Measurements from ENCODE around the gene SH3BGR.
"Not testable (repeated sequence)": the region's sequence is repeated elsewhere in the genome, so short reads cannot be mapped to it uniquely, and the experiment has no call there.

Gene SH3BGR

GRCh38 chr21:39451332-39452206 is at the start of gene SH3BGR:
Gene SH3BGR, plus strand, starts transcription at chr21:39451970. Its CDS starts 127 bp downstream, at chr21:39452097.
- no peak for DNase-seq (ENCODE audit: low read depth, low spot score)

DNA sequence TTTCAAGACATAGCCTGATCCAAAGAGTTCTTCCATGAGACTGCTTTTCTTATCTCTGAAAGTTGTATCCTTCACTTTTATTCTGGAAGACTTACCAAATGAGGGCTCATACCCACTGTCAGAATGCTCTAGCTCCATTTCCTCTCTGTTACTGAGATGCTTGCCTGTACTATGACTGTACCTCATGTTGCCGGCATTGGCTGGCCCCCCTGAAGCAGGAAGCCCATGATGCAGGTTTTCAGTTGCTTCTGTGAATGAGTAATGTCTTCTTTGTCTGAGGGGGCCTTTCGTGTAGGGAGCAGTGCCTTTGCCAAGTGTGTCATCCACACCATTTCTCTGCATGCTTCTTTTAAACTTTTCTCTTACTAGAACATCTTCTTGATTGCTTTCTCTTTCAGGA is 45.7 kb upstream of the SH3BGR start:
- DNase-seq (ENCODE audit: low read depth, low spot score): no peak

DNA sequence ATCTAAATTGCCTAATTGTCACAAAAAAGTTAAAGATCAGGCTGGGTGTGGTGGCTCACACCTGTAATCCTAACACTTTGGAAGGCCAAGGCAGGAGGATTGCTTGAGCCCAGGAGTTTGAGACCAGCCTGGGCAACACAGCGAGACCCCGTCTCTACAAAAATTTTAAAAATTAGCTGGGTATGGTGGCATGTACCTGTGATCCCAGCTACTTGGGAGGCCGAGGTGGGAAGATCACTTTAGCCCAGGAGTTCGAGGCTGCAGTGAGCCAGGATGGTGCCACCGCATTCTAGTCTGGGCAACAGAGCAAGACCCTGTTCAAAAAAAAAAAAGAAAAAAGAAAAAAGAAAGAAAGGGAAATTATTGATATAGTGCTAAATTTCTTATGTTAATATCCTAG is 32.6 kb upstream of the SH3BGR start:
- not testable (repeated sequence) for DNase-seq (ENCODE audit: low read depth, low spot score)

- DNase-seq (ENCODE audit: low read depth, low spot score): no peak
Observed at GRCh38 chr21:39422527-39423241, 29.1 kb upstream of the SH3BGR start.

DNA sequence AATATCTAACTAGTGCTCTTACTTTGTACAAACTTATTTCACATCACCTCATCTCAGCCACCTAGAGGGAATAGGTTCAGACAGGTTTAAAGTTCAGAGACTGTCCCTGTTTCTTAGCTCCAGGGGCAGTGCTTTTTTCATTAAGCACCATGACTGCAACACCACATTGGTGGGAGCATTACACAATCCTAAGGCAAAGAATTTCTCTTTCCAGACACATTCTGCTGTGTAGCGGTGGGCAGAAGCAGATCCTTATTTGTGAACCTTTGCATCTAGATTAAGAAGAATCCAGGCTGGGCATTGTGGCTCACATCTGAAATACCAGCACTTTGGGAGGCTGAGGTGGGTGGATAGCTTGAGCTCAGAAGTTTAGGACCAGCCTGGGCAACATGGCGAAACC is 22.3 kb upstream of the SH3BGR start:
- DNase-seq (ENCODE audit: low read depth, low spot score): no peak

- DNase-seq (ENCODE audit: low read depth, low spot score): no peak
Observed at GRCh38 chr21:39430016-39430415, 21.8 kb upstream of the SH3BGR start.

DNA sequence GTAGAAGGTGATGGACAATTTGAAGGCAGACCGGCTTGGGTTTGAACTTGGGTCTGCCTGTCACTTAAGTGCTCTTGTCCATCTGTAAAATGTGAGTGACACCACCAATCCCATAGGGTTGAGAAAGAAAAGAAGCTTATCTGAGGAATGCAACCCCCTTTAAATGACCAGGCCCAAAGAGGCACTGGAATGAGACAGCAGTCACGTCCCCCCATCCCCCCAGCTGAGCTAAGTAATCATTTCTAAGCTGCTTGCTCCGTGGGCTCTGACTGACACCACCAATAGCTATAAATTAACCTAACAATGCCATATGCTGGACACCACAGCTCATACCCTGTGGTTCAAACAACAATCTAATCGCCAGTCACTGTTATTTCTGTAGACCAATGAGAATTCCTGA is 21.3 kb upstream of the SH3BGR start:
- DNase-seq (ENCODE audit: low read depth, low spot score): no peak

DNA sequence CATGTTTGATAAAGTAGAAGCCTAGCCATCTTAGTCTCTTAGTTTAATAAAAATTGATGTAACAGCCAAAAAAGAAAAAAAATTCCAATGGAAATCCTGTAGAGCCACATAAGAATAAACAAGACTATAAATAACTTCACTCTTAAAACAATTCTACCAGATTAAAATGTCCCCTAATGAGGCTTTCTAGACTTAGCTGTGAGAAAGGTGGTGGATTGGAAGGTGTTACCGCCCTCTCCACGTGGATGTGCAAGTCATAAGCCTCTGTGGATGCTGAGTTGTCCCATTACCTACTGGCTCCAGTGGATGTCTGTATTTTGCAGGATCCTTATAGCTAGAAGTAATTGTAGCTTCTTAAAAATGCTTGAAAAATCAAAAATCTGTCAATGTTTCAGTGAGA is 20.8 kb upstream of the SH3BGR start:
- DNase-seq (ENCODE audit: low read depth, low spot score): no peak

- DNase-seq (ENCODE audit: low read depth, low spot score): no peak
Observed at GRCh38 chr21:39434950-39435349, 16.8 kb upstream of the SH3BGR start.

DNA sequence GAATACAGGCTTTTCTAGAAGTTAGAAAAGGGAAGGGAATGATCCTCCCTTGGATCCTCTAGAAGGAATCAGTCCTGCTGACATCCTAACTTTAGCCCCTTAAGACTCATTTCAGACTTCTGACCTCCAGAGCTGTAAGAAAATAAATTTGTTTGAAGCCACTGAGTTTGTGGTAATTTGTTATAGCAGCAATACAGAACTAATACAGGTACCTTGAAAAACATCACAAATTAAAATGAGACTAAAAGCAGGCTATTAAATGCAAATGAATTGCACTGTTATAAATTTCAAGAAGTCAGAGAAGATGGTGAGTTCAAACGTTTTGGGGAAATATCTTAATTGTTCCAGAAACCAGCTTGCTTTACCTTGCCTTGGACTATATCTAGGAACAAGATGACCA is 12.5 kb upstream of the SH3BGR start:
- no peak for DNase-seq (ENCODE audit: low read depth, low spot score)

DNA sequence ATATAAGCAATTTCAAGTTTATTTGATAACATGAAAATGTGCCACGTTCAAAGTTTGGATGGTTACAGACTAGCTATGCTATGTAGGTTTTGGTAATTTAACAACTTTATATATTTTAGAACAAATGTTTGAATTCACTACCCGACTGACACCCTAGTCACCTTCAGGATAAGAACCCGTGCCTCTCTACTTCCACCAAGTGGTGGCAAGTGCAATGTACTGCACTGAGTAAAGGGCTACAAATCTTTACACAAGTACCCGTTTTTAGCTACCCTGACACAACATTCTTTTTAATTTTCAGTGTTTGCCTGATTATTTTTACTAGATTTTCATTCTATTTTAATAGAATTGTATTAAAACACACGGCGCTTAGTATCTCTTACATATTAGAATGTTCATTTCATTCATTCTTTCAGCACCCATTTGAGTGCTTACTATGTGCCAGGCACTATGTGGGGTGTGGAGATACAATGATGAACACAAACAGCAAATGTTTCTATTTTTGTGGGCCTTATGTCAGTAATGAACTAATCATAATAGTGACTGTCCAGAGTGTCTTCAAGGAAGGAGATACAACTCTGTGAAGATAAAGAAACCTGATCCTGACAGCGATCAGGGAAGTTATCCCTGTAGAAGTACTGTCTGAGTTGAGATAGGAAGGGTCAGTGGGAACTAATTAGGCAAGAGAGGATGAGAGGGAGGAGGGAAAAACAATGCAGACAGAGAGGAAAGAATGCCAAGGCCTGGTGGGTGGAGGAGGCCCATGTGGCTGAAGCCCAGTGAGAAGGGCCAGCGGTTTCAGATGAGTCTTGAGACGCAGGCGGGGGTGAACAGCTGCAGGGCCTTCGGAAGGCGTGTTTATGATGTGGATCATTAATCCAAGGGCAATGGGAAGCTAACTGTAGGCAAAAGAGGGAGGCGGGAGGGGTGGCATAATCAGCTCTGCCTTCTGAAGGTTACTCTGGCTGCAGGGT is 10.0 kb upstream of the SH3BGR start:
- no peak for DNase-seq (ENCODE audit: low read depth, low spot score)

GRCh38 chr21:39444421-39445180 is 7.2 kb upstream of the SH3BGR start:
- no peak for DNase-seq (ENCODE audit: low read depth, low spot score)

DNA sequence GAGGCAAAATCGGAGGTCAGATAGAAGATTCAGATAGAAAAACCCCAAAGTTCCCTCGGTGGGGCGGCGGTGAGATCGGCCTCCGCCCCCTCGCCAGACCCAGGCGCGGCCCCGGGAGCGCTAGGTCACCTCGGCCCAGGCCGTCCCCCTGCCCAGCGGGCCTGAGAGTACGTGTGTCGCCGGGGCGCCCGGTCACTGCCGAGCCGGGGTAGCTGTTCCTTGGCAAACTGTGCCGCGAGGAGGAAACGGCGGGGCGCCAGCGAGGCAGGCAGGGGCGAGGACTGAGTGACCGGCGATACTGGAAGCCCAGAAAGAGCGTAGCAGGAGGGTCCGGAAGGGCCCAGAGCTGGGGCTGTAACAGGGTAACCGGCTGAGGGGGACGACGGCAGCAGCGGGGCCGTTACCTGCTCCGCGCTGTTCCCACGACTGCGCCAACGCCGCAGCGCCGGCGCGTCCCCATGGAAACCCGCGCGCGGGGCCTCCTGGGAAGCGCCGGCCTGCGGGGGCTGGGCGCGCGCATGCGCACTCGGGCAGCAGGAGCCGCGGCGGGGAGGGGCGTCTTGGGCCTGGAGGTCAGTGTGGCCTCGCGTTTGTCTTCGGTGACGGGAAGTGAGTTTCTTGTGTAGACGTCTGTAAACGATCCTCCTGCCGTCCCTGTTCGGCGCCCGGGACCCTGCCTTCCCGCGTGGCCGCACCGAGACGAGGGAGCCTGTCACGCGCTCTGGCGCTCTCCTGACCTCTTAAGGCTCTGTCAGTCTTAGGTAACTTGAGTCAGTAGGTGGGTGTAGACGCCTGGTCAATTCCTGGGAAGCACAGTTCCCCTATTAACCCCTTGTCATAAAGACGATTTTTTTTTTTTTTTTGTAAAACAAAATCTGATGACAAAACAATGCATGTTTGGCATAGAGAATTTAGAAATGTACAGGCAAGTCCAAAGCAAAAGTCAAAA is 6.2 kb upstream of the SH3BGR start, which contains the start of gene LCA5L:
TSS of gene LCA5L (minus strand) at position 458 of the 949 bp plus-strand sequence. CDS start 17,285 bp downstream, outside the sequence.
- peak; percentile 73 for DNase-seq (ENCODE audit: low read depth, low spot score)

GRCh38 chr21:39447264-39447663 is 4.5 kb upstream of the SH3BGR start:
- DNase-seq (ENCODE audit: low read depth, low spot score): no peak

- DNase-seq (ENCODE audit: low read depth, low spot score): no peak
Observed at GRCh38 chr21:39452207-39452969, 618 bp downstream of the SH3BGR start.

DNA sequence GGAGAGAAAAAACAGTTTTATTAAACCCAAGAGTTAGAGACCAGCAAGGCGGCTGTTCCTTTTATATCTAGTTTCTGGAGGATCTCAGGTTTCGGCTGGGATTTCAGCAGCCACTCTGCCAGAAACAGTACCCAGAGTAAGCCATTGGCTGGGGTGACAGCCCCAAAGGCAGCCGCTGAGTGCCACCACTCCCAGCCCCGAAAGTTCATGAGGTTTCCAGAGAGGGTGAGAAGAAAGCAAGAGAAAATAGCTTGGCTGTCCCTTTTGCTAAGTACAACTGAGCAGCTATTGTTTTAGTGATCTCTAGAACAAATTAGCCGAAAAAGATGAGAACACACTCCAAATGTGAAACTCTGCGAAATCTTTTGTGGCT is 1.2 kb downstream of the SH3BGR start:
- DNase-seq (ENCODE audit: low read depth, low spot score): no peak

- DNase-seq (ENCODE audit: low read depth, low spot score): no peak
Observed at GRCh38 chr21:39453571-39454179, 1.9 kb downstream of the SH3BGR start.

- no peak for DNase-seq (ENCODE audit: low read depth, low spot score)
Observed at GRCh38 chr21:39454949-39455668, 3.3 kb downstream of the SH3BGR start.

All from activated CD4-positive, CD25-positive, alpha-beta regulatory T cell treated with anti-CD3 and anti-CD28 coated beads, Interleukin-2, amount 50 U/mL, for 16 hours (primary cell).